ENCODE results near the gene RNF26. TPM values are rescaled to one million over a fixed set of nuclear protein-coding genes. Genes with fewer than 3 reads are reported as not detected.

The RNF26 gene
- total and polyA plus RNA-seq, 10 of the 15 experiments (the other 5 are each of a cell fraction or from before 2014, with no cell fraction given) = 2.8 to 54.5 (median 17.7) TPM

- TF ChIP-seq, protein P1, sequence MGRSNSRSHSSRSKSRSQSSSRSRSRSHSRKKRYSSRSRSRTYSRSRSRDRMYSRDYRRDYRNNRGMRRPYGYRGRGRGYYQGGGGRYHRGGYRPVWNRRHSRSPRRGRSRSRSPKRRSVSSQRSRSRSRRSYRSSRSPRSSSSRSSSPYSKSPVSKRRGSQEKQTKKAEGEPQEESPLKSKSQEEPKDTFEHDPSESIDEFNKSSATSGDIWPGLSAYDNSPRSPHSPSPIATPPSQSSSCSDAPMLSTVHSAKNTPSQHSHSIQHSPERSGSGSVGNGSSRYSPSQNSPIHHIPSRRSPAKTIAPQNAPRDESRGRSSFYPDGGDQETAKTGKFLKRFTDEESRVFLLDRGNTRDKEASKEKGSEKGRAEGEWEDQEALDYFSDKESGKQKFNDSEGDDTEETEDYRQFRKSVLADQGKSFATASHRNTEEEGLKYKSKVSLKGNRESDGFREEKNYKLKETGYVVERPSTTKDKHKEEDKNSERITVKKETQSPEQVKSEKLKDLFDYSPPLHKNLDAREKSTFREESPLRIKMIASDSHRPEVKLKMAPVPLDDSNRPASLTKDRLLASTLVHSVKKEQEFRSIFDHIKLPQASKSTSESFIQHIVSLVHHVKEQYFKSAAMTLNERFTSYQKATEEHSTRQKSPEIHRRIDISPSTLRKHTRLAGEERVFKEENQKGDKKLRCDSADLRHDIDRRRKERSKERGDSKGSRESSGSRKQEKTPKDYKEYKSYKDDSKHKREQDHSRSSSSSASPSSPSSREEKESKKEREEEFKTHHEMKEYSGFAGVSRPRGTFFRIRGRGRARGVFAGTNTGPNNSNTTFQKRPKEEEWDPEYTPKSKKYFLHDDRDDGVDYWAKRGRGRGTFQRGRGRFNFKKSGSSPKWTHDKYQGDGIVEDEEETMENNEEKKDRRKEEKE (IDR thresholded peaks at IDR 0.05) = no peak
- no peak for TF ChIP-seq NR2C1 (IDR thresholded peaks at IDR 0.05)
Measured at GRCh38 chr11:119363851-119364590, 29.7 kb downstream of the RNF26 start (continued).

- Histone ChIP-seq H3K4me2 (ENCODE audit: control insufficient read depth, insufficient read depth) (no peak overlapping the region), H3K27me3 (replicated peaks in 1 of 2; ENCODE audit: control insufficient read depth in 2 of 2, insufficient read depth in 2 of 2, low read length in 1 of 2) (peaks cover 4 to 9% of the 10 kb centered on the region in 2 experiments; a peak in 3 of 4 replicates), H3K9ac (ENCODE audit: control insufficient read depth, insufficient read depth, low read length) (no peak overlapping the region), H3K4me1 (ENCODE audit: control insufficient read depth, insufficient read depth, low read length) (no peaks in the 10 kb centered on the region; the same call in 1 of the 2 replicates), H3K9me3 (replicated peaks; ENCODE audit: control insufficient read depth, insufficient read depth, low read length) (no peaks in the 10 kb centered on the region), H3K36me3 (ENCODE audit: control insufficient read depth in 2 of 2, insufficient read depth in 2 of 2, low read length in 1 of 2) (no peaks in the 10 kb centered on the region), H3K27ac (ENCODE audit: control insufficient read depth, insufficient read depth) (no peak overlapping the region), H3K79me2 (ENCODE audit: control insufficient read depth, insufficient read depth, low read length) (no peaks in the 10 kb centered on the region), H4K20me1 (ENCODE audit: control insufficient read depth, insufficient read depth) (no peaks in the 10 kb centered on the region), H3K4me3 (no peak overlapping the region), H2AFZ (ENCODE audit: control insufficient read depth, low read depth, low read length) (no peak overlapping the region)
- DNase-seq (ENCODE audit: low read depth, low spot score) (no peak), FAIRE-seq (no peak), ATAC-seq (no peak)
- intact Hi-C loops (cut with micrococcal nuclease; ENCODE audit: unreplicated experiment) = no loop called here
- RAD21 ChIA-PET (ENCODE audit: unreplicated experiment) = interaction anchor here (0.8 kb wide), 1 partner anchor 9 kb away, joined by 4 read pairs; no protein-coding TSS in a partner anchor
- SMC1A ChIA-PET (ENCODE audit: uncharacterized antibody, unreplicated experiment) = interaction anchor here (0.8 kb wide), 1 partner anchor 110 kb away, joined by 3 read pairs; no protein-coding TSS in a partner anchor
- in situ Hi-C loops (cut with MboI) = no loop called here
- POLR2A ChIA-PET = interaction anchor here (1.0 kb wide), 1 partner anchor 9 kb away, joined by 3 read pairs; no protein-coding TSS in a partner anchor
- CTCF ChIA-PET = interaction anchor here (0.8 to 1.9 kb wide), 7 partner anchors 8 to 743 kb away, joined by 3 to 8 read pairs (median 4); partner anchors contain the start of gene USP2
- WGBS (ENCODE audit: insufficient coverage, insufficient replicate concordance, low lambda C conversion rate, missing lambda C conversion rate) = 14% methylated on average over 6 of the region's 6 CpGs
- BruUV-seq (replicated peaks) = no TSS peak
- TF ChIP-seq CEBPZ (IDR thresholded peaks at IDR 0.05; ENCODE audit: low read depth, low read length) (no peak), USF2 (IDR thresholded peaks at IDR 0.05; ENCODE audit: borderline replicate concordance, low read depth, low read length) (no peak), EZH2 (IDR thresholded peaks at IDR 0.05; ENCODE audit: borderline replicate concordance, control insufficient read depth, low read depth, low read length) (no peak), NR2F1 (conservative IDR thresholded peaks at IDR 0.05) (no peak), NFYB (IDR thresholded peaks at IDR 0.05; ENCODE audit: insufficient read depth, low read depth, low read length) (no peak), CHD1 (IDR thresholded peaks at IDR 0.05; ENCODE audit: low read depth, low read length) (no peak)
Measured at GRCh38 chr11:119365071-119365591, 30.8 kb downstream of the RNF26 start.
